GM18507 (cell line): ENCODE measurements around the gene ACP4.
A peak's percentile ranks its signal among the peaks of the same experiment; 100 is the strongest.
"Not testable (repeated sequence)": the region's sequence is repeated elsewhere in the genome, so short reads cannot be mapped to it uniquely, and the experiment has no call there.

Source experiments
- DNase-seq: peaks from one replicate; pipeline ENCODE4 v3.0.0; 2011; ENCODE audit warnings: low read depth; ENCODE audit not compliant: insufficient read length; ENCODE audit errors: extremely low spot score
- FAIRE-seq: peaks from 2 replicates; lab custom pipeline; 2011; peaks lifted over from hg19 to GRCh38; lab: Jason Lieb, UNC

The ACP4 gene

DNA sequence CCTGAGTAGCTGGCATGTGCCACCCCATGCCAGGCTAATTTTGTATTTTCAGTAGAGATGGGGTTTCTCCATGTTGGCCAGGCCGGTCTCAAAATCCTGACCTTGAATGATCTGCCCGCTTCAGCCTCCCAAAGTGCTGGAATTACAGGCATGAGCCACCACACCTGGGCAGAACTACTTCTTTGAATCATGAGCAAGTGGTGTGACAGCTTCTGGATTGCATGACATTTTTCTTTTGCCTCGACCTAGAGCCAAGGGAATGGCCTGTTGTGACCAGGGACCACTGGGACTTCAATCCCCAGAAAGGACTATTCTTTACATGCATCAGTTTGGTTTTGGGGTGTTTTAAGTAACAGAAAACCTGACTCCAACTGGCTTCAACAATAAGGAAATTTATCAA lies 17.3 kb upstream of the ACP4 start:
- DNase-seq, FAIRE-seq: not testable (repeated sequence)

DNA sequence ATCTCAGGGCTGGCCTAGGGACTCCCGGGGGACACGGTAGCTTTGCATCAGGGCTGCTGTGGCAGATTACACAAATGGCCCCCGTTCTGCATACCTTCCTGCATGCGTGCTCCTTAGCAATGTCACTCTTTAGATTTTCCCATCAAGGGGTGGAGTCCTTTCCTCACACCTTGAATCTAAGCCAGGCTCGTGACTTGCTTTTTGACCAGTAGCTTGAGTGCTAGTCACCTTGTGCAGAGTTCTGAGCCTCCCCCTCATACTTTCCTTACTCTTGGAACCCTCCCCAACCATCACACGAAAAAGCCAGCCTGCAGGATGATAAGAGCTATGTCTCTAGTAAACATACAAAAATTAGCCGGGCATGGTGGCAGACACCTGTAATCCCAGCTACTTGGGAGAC lies 16.8 kb upstream of the ACP4 start:
- not testable (repeated sequence) for FAIRE-seq, DNase-seq

DNA sequence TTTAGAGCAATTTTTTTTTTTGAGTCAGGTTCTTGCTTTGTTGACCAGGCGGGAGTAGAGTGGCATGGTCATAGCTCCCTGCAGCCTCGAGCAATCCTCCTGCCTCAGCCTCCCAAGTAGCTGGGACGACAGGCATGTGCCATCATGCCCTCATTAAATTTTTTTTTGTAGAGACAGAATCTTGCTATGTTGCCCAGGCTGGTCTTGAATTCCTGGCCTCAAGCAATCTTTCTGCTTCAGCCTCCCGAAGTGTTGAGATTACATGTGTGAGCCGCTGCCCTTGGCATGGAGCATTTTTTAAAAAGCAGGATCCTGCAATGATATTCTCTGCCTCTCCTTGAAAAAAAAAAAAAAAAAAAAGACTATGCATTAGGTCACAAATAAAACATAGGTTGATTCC lies 14.1 kb upstream of the ACP4 start:
- DNase-seq (no peak), FAIRE-seq (no peak)

DNA sequence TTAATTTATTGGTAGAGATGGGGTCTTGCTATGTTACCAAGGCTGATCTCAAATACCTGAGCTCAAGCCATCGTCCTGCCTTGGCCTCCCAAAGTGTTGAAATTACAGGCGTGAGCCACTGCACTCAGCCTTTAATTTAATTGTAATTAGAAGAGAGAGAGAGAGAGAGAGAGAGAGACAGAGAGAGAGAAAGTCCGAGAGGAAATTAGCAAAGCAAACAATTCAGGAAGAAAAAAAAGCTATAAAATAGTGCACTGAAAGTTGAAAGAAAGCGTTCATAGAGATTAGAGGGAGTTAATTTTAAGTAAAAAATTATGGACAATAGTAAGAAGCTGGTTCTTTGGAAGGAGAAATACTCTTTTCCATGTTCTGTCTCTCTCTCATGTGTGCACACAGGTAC lies 13.0 kb upstream of the ACP4 start:
- DNase-seq, result no peak

DNA sequence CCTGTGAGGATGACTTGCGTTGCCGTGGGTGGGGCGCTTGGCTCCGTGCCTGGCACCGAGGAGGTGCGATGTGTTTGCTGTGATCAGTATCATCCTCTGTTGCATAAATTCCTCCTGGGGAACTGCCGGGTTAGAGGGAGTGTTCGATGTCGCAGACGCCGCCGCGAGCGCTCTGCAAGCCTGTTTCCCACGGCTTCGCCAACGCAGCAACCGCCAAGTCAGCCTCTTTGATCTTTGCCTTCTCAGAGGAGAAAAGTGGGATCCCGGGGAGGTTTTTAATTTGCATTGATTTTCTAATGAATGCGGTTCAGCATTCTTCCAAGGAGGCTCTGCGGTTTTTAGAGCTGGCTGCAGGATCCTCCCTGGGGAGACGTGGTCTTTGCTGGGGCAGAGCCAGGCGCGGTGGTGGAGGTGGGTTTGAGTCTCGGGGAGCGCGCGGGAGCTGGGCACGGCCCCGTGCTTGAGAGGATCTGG lies 12.3 kb upstream of the ACP4 start:
- no peak for DNase-seq

More for the DNA sequence above, 13.0 kb upstream of the ACP4 start:
- FAIRE-seq, result no peak

DNA sequence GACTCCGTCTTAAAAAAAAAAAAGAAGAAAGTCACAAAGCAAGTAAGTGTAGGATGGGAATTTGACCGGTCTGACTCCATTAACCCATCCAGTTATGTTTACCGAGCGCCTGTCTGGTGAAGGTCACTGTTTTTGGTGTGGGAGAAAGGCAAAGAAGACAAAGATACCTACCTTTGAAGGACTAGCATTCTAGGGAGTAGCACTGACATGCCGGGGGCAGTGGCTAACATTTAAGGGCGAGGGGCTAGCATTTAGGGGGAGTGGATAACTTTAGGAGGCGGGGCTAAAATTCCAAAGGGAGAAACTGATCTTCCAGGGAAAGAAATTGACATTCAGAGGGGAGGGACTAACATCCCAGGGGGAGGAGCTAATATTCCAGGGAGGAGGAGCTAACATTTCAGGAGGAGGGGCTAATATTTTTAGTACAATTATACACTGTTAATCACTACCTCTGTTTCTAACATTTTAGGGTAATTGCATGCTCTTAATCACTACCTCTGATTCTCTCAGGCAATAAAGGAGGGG lies 11.2 kb upstream of the ACP4 start:
- no peak for DNase-seq
- no peak for FAIRE-seq

More for the DNA sequence above, 12.3 kb upstream of the ACP4 start:
- no peak for FAIRE-seq

DNA sequence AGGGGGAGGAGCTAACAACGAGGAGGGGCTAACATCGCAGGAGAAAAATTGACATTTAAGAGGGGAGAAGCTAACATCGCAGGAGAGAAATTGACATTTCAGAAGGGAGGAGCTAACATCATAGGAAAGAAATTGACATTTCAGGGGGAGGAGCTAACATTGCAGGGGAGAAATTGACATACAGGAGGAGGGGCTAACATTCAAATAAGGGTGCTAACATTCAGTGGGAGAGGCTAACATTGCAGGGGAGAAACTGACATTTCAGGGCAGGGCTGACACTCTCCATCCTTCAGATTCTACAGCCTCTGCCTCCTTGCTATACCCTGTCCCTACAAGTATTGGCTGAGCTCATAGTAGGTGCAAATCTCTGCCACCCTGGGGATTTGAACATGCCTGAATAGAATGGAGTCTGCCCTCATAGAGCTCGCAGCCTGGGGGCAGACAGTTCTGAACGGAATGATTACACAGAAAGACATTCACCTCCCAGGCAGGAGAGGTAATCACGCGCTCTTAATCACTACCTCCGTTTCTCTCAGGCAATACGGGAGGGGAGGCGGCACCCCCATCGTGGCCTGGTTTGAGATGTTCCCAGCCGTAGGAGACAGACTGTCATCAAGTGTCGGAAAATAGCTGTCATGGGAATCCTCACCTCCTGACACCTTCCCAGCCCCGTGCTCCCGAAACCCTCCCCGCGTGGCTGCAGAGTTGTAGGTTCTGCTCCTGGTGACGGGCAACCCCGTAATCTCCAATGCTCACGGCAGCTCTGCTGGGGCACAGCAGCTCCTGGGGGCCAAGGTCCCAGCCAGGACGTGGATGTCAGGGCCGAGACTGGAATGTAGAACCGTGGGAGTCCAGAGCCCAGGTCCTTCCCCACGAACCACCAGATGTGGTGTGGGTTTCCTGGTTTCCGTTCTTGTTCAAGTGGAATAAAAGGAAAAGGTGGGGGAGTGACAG lies 10.4 kb upstream of the ACP4 start:
- no peak for DNase-seq
- no peak for FAIRE-seq

DNA sequence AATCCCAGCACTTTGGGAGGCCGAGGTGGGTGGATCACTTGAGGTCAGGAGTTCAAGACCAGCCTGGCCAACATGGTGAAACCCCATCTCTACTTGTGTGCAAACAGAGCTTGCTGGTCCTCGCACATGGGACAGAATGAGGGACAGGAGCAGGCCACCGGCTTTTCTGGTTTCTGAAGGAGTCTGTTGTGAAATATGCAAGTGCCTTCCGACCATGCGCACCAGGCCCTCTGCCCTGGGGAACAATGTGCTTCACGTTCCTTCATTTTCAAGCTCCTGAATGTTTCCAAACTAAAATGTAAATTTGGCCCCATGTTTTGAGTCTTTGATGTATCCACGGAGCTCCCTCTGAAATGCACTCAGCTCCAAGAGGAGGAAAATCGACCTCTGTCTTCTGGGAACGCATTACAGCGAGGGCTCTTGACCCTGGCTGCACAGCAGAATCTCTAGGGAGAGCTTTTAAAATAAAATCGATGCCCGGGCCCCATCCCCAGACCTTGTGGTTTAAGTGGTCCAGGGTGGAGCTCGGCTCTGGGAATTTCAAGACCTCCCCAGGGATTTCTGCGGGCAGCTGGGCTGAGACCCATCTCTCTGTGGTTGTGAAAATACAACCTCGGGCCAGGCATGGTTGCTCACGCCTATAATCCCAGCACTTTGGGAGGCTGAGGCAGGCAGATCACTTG lies 9.3 kb upstream of the ACP4 start:
- no peak for DNase-seq
- no peak for FAIRE-seq

DNA sequence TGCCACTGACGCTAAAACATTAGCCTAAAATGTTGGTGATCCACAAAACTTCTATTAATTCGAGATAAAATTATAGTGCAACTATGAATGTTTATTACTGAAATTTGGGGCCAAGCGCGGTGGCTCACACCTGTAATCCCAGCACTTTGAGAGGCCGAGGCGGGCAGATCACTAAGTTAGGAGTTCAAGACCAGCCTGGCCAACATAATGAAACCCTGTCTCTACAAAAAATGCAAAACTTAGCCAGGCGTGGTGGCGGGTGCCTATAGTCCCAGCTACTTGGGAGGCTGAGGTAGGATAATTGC lies 6.4 kb upstream of the ACP4 start:
- DNase-seq, FAIRE-seq: not testable (repeated sequence)

DNA sequence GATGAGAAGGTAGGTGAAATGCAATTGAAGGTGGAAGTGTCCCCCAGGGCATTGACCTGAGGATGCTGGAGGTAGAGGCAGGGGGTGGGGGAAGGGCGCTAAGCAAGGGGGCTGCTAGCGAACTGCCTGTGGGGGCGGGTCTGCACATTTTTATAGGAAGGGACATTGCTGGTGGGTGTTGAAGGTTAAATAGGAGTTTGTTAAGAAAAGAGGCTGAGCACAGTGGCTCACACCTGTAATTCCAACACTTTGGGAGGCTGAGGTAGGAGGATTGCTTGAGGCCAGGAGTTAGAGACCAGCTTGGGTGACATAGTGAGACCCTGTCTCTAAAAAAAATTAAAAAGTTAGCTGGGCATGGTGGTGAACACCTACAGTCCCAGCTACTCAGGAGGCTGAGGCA lies 5.5 kb upstream of the ACP4 start:
- FAIRE-seq (no peak), DNase-seq (no peak)

DNA sequence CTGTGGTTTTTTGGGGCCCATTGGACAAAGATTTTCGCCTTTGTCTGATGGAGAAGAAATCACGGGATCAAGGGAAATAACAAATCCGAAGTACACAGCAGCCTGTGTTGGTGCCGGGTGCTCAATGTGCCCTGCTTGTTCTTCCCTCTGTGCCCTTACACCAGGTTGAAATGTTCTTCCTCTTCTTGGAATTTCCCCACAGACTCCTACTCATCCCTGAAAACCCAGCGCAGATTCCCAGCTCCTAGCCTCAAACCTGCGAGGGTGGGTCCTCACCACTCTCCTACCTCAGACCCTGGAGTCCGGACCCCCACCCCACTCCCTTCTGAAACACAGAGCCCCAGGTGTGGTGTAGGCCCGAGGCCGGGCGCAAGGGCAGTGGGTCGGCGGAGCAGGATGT lies 4.9 kb upstream of the ACP4 start:
- no peak for FAIRE-seq
- DNase-seq, result no peak

DNA sequence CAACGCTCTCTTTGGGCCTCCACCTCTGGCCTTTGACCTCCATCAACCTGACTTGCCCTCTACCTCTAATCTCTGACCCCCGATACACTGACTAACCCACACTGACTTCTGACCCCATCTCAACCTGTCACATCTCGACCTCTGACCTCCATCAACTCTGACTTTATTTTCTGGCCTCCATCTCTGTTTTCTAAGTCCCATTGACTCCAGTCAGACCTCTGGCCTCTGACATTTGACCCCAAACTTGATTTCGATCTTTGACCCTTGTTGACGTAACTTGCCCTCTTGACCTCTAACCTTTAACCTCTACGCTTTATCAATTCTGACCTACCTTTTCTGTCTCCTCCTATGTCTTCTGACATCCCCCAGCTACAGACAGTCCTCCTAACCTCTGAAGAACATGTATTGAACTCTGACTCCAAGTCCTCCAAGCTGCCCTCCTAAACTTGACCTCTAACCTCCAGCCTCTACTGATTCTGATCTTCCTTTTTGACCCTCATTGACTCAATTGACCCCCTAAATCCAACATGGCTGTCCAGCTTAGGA lies 780 bp downstream of the ACP4 start:
- no peak for DNase-seq
- no peak for FAIRE-seq

DNA sequence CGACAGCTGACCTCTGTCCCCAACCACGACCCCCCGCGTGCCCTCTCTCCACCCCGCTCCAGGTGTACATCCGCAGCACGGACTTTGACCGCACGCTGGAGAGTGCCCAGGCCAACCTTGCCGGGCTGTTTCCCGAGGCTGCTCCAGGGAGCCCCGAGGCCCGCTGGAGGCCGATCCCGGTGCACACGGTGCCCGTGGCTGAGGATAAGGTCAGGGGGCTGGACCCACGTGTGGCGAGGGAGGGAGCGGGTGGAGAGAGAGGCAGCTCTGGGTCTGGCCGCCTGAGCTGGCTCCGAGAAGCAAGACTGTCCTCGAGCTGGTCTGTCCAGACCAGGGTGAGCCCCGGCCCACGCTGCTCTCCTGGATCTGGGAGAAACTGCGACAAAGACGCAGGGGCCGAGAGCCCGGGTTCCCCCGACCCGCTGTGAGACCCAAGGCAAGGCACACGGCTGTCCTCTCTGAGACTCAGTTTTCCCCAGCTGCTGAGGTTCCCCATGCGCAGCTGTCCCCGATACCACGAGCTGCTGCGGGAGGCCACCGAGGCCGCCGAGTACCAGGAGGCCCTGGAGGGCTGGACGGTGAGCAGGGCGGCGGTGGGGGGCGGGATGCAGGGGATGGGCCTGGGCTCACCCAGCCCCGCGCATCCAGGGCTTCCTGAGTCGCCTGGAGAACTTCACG lies 1.5 kb downstream of the ACP4 start:
- no peak for FAIRE-seq
- no peak for DNase-seq

DNA sequence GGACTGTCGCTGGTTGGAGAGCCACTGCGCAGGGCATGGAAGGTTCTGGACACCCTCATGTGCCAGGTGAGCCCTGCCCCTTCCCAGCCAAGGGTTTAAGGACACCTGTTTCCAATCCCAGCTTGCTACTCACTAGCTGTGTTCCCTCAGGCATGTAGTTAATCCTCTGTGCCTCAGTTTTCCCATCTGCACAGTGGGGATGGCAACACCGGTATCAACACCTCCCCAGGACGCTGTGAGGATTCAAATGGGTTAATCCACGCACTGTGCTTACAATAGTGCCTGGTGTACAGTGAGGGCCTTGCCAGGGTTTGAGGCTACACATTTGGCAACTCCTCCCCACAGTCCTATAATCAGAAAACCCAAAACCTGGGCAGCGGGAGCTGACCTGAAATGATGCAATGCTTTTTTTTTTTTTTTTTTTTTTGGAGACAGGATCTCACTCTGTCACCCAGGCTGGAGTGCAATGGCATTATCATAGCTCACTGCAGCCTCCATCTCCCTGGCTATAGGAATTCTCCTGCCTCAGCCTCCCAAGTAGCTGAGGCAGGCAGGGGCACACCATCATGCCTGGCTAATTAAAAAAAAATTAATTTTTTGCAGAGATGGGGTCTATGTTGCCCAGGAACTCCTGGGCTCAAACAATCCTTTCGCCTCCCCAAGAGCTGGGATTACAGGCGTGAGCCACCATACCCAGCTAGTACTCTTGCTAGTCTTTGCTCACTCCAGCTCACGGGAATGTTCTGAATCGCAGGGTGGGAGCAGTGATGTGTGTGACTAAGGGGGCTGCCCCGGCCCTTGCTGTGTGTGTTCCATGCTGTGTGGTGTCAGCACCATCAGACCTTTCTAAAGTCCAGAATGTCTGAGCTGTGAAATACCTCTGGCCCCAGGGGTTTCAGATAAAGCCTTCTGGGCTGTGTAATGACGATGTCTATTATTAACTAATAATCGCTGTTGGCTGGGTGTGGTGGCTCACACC lies 2.3 kb downstream of the ACP4 start:
- no peak for DNase-seq
- no peak for FAIRE-seq

DNA sequence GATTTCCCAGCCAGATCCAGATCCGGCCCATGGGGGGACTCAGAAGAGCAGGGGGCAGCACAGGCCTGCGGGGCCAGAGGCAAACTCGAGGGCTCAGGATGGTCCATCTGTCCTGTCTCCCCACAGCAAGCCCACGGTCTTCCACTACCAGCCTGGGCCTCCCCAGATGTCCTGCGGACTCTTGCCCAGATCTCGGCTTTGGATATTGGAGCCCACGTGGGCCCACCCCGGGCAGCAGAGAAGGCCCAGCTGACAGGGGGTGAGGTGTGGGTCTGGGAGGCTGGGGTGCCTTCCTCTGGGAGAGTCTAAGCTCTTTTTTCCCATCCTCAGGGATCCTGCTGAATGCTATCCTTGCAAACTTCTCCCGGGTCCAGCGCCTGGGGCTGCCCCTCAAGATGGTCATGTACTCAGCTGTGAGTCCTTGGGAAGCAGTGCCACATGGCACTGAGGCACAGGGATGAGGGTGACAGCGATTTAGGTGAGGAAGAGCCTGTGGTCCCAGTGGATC lies 3.4 kb downstream of the ACP4 start:
- FAIRE-seq, result no peak
- no peak for DNase-seq

DNA sequence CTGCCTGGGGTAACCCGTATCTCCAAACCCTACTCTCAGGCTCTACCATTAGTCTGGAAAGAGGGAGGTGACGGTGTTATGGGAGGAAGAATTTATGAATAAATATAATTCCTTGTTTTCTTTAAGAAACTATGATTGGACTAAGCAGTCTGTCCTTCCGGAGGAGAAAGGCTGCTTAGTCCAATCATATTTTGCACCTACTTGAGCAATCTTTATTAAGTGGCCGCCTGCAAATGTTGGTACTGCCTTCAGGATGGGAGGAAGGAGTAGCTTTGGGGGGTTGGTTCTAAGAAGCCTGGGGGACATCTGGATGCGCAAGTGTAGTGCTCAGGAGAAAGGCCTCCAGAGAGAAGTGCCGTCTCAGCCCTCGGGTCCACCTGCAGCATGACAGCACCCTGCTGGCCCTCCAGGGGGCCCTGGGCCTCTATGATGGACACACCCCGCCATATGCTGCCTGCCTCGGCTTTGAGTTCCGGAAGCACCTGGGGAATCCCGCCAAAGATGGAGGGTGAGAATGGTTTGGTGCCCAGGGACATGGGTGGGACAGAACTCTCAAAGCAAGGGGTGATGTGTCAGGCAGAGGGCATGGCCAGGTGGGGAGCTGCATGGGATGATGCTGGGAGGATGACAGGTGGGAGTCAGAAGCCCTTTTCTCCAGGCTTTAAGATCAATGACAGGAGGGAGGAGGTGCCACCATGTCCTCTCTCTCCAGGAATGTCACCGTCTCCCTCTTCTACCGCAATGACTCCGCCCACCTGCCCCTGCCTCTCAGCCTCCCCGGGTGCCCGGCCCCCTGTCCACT lies 4.1 kb downstream of the ACP4 start:
- DNase-seq, result peak; percentile 45
- FAIRE-seq, result peak; percentile 58

DNA sequence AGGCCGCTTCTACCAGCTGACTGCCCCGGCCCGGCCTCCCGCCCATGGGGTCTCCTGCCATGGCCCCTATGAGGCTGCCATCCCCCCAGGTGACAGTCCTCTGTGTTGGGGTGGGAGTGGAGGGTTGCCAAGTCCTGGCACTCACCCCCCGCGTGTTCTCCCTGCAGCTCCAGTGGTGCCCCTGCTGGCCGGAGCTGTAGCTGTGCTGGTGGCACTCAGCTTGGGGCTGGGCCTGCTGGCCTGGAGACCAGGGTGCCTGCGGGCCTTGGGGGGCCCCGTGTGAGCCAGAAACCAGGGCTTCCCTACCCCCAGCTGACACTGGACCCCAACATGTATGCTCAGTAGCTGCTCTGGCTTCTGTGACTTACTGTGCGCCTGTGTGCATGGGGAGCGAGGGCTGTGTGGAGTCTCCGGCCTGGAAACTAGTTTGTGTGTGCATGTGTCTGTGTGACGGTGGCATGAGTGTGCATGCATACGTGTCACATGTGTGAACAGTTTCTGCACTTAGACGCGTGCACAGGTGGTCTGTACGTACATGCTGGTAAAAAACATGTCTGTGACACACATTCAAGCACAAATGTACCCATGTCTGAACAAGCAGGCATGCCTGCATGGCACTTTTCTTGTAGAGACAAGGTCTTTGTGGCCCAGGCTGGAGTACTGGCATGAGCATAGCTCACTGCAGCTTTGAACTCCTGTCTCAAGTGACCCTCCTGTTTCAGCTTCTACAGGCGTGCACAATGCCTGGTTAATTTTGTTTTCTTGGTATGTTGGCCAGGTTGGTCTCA lies 4.9 kb downstream of the ACP4 start:
- DNase-seq (no peak), FAIRE-seq (no peak)
